GM23248 (cell line): Measurements from ENCODE around the gene SETBP1. TPM values are rescaled to one million over a fixed set of nuclear protein-coding genes. Genes with fewer than 3 reads are reported as not detected.

Experiments used
- DNase-seq: peaks from one replicate; pipeline ENCODE4 v3.0.0-alpha.2; 2015
- H2AFZ ChIP-seq: fragments of 200-600 bp; sonication (generic); 2 replicates; pipeline ENCODE4 v1.6.1; 2016; ENCODE audit warnings: antibody characterized with exemption
- H3F3A ChIP-seq: fragments of 200-600 bp; sonication (generic); 2 replicates; pipeline ENCODE4 v1.6.1; 2016; ENCODE audit warnings: mild to moderate bottlenecking, antibody characterized with exemption, mixed run types; ENCODE audit not compliant: insufficient read depth
- H3K27ac ChIP-seq: fragments of 200-600 bp; sonication (generic); 2 replicates; pipeline ENCODE4 v1.5.1; 2016; ENCODE audit warnings: mild to moderate bottlenecking
- H3K27me3 ChIP-seq: fragments of 200-600 bp; sonication (generic); replicated peaks from 2 replicates; pipeline ENCODE4 v1.6.1; 2016; ENCODE audit warnings: mild to moderate bottlenecking; ENCODE audit not compliant: insufficient read depth
- H3K36me3 ChIP-seq: fragments of 200-600 bp; sonication (generic); 2 replicates; pipeline ENCODE4 v1.6.1; 2016; ENCODE audit warnings: low read depth, mild to moderate bottlenecking
- H3K4me1 ChIP-seq: fragments of 200-600 bp; sonication (generic); 2 replicates; pipeline ENCODE4 v1.6.1; 2016; ENCODE audit warnings: mild to moderate bottlenecking; ENCODE audit not compliant: insufficient read depth
- H3K4me2 ChIP-seq: fragments of 200-600 bp; sonication (generic); one replicate; pipeline ENCODE4 v1.6.1; 2016; ENCODE audit warnings: mild to moderate bottlenecking; ENCODE audit not compliant: unreplicated experiment
- H3K4me3 ChIP-seq: fragments of 200-600 bp; sonication (generic); 2 replicates; pipeline ENCODE4 v1.5.1; 2016; ENCODE audit warnings: mild to moderate bottlenecking
- H3K79me2 ChIP-seq: fragments of 200-600 bp; sonication (generic); 2 replicates; pipeline ENCODE4 v1.6.1; 2016; ENCODE audit warnings: mild to moderate bottlenecking; ENCODE audit not compliant: insufficient read depth
- H3K9ac ChIP-seq: fragments of 200-600 bp; sonication (generic); 2 replicates; pipeline ENCODE4 v1.6.1; 2016; ENCODE audit warnings: mild to moderate bottlenecking
- H3K9me2 ChIP-seq: fragments of 200-600 bp; sonication (generic); 2 replicates; pipeline ENCODE4 v1.6.1; 2016; ENCODE audit warnings: mixed run types, mild to moderate bottlenecking, moderate library complexity; ENCODE audit not compliant: insufficient read depth
- H3K9me3 ChIP-seq: fragments of 200-600 bp; sonication (generic); one replicate; pipeline ENCODE4 v1.6.1; 2017; ENCODE audit warnings: low read depth
- H4K20me1 ChIP-seq: fragments of 200-600 bp; sonication (generic); 2 replicates; pipeline ENCODE4 v1.6.0; 2016; ENCODE audit not compliant: insufficient read depth
- EZH2 ChIP-seq: fragments of 200-600 bp; sonication (generic); IDR thresholded peaks from 2 replicates; pipeline ENCODE4 v1.6.1; 2018; ENCODE audit warnings: antibody characterized with exemption, mild to moderate bottlenecking; ENCODE audit not compliant: insufficient read depth, poor library complexity, severe bottlenecking
- EZH2phosphoT487 ChIP-seq: fragments of 200-600 bp; sonication (generic); IDR thresholded peaks from 2 replicates; pipeline ENCODE4 v1.6.1; 2018; ENCODE audit warnings: antibody characterized with exemption, moderate library complexity, mild to moderate bottlenecking, low read depth; ENCODE audit not compliant: insufficient read depth
- WGBS, 2 experiments: methylation state at CpG; one replicate each; pipeline ENCODE4 v1.1.6; 2015 to 2017; ENCODE audit warnings: low lambda C conversion rate in 2 of 2, low coverage in 1 of 2; ENCODE audit errors: missing lambda C conversion rate in 2 of 2; 5-methylcytosine and 5-hydroxymethylcytosine counted together
- in situ Hi-C: fragments of 300-500 bp; cut with MboI; formaldehyde crosslinking; loops from 2 replicates; pipeline ENCODE4 v1.15.0; 2020
- polyA plus RNA-seq: library from polyadenylated mRNA; unstranded; fragments of >200 nt; fragmentation: Nextera tagmentation; extraction: Ambion mirVana; gene quantifications from 2 replicates; pipeline ENCODE4 v1.2.1, GENCODE V29; 2016
- total RNA-seq: library from RNA; depleted of rRNA; stranded (reverse); fragments of >200 nt; shearing (Covaris generic); gene quantifications from 2 replicates; pipeline ENCODE4 v1.2.3, GENCODE V29; 2014

Gene SETBP1
- total and polyA plus RNA-seq, 2 experiments from 2014 or later = 1.3 to 4.1 TPM

GRCh38 chr18:44655435-44655834 is 25.3 kb upstream of the SETBP1 start:
- H2AFZ ChIP-seq = no peak overlapping the region
- H3K4me3 ChIP-seq = no peak overlapping the region
- WGBS, 2 experiments = 90 to 93% methylated on average over 2 of the region's 2 CpGs
- no peak overlapping the region for H3K4me2 ChIP-seq
- no peak overlapping the region for H3K27ac ChIP-seq
- no peak overlapping the region for H3K9ac ChIP-seq
- H3K27me3 ChIP-seq = no peaks in the 10 kb centered on the region
- in situ Hi-C loops = loop anchor here (25.0 kb wide), 2 partner anchors 518 to 993 kb away; no protein-coding TSS in a partner anchor
- TF ChIP-seq EZH2 (no peak), EZH2phosphoT487 (no peak)
- no peak for DNase-seq
- peaks cover 24% of the 10 kb centered on the region for H3K4me1 ChIP-seq
- H3K36me3 ChIP-seq = no peaks in the 10 kb centered on the region
- H3F3A ChIP-seq = peaks cover 9% of the 10 kb centered on the region; the same call in 1 of the 2 replicates
- H3K9me2 ChIP-seq = no peaks in the 10 kb centered on the region
- H3K79me2 ChIP-seq = no peaks in the 10 kb centered on the region
- no peaks in the 10 kb centered on the region for H3K9me3 ChIP-seq
- no peaks in the 10 kb centered on the region for H4K20me1 ChIP-seq

GRCh38 chr18:44659771-44660170 is 20.9 kb upstream of the SETBP1 start:
- Histone ChIP-seq H3K36me3 (no peaks in the 10 kb centered on the region), H3F3A (0 out of 2 replicates have a peak, but pooled peaks cover 2% of the 10 kb centered on the region), H3K27me3 (no peaks in the 10 kb centered on the region), H3K9ac (no peak overlapping the region), H3K79me2 (no peaks in the 10 kb centered on the region), H3K27ac (no peak overlapping the region), H4K20me1 (no peaks in the 10 kb centered on the region), H3K4me3 (no peak overlapping the region), H3K9me3 (no peaks in the 10 kb centered on the region), H3K4me1 (peaks cover 6% of the 10 kb centered on the region), H3K9me2 (no peaks in the 10 kb centered on the region), H2AFZ (no peak overlapping the region), H3K4me2 (no peak overlapping the region)
- in situ Hi-C loops = loop anchor here (25.0 kb wide), 2 partner anchors 522 to 997 kb away; no protein-coding TSS in a partner anchor
- TF ChIP-seq EZH2phosphoT487 (no peak), EZH2 (no peak)
- DNase-seq = no peak

- Histone ChIP-seq H3K9me3 (no peaks in the 10 kb centered on the region), H3K36me3 (no peaks in the 10 kb centered on the region), H3K4me2 (no peak overlapping the region), H2AFZ (no peak overlapping the region), H3K27ac (no peak overlapping the region), H3K9me2 (no peaks in the 10 kb centered on the region), H3K27me3 (no peaks in the 10 kb centered on the region), H3K4me1 (no peaks in the 10 kb centered on the region), H3K4me3 (no peak overlapping the region), H3F3A (no peaks in the 10 kb centered on the region), H3K9ac (no peak overlapping the region), H3K79me2 (no peaks in the 10 kb centered on the region), H4K20me1 (no peaks in the 10 kb centered on the region)
- peak; percentile 26 for DNase-seq
- TF ChIP-seq EZH2phosphoT487 (no peak), EZH2 (no peak)
- 88 to 89% methylated on average over 4 of the region's 4 CpGs for WGBS, 2 experiments
- in situ Hi-C loops = loop anchor here (25.0 kb wide), 2 partner anchors 531 to 1006 kb away; no protein-coding TSS in a partner anchor
These were observed 12.3 kb upstream of the SETBP1 start for GRCh38 chr18:44668270-44668975.

GRCh38 chr18:44671914-44672313 is 8.8 kb upstream of the SETBP1 start:
- Histone ChIP-seq H3K9me2 (no peaks in the 10 kb centered on the region), H4K20me1 (no peaks in the 10 kb centered on the region), H3K4me3 (no peak overlapping the region), H3K4me1 (no peaks in the 10 kb centered on the region), H3F3A (no peaks in the 10 kb centered on the region), H3K36me3 (no peaks in the 10 kb centered on the region), H3K4me2 (no peak overlapping the region), H3K9me3 (no peaks in the 10 kb centered on the region), H3K27ac (no peak overlapping the region), H3K79me2 (no peaks in the 10 kb centered on the region), H2AFZ (no peak overlapping the region), H3K9ac (no peak overlapping the region), H3K27me3 (no peaks in the 10 kb centered on the region)
- TF ChIP-seq EZH2phosphoT487 = no peak
- TF ChIP-seq EZH2 = no peak
- no peak for DNase-seq
- 98 to 100% methylated on average over 2 of the region's 2 CpGs for WGBS, 2 experiments
- in situ Hi-C loops = loop anchor here (10.0 to 25.0 kb wide), 3 partner anchors 535 to 1010 kb away; no protein-coding TSS in a partner anchor
